SK-N-SH (cell line): Measurements from ENCODE around the gene ZNF507. TPM values are rescaled to one million over a fixed set of nuclear protein-coding genes. Genes with fewer than 3 reads are reported as not detected.

Experiments
- CTCF ChIA-PET: fragments of 300-600, 350-600 bp; formaldehyde crosslinking; extraction: SDS; loops from one replicate; lab custom pipeline; 2021; lab: Yijun Ruan, JAX
- POLR2A ChIA-PET: fragments of 350-600 bp; sonication (Branson Sonifier 250); formaldehyde crosslinking; extraction: SDS; loops from one replicate; lab custom pipeline; 2020; ENCODE audit warnings: antibody characterized with exemption, inconsistent platforms; lab: Yijun Ruan, JAX
- DNase-seq: peaks from one replicate; pipeline ENCODE4 v3.0.0; 2012
- H2AFZ ChIP-seq: fragments of 200-600 bp; sonication (generic); 2 replicates; pipeline ENCODE4 v1.8.1; 2016; ENCODE audit warnings: antibody characterized with exemption, mild to moderate bottlenecking, low read depth
- H3F3A ChIP-seq: fragments of 200-600 bp; sonication (generic); replicated peaks from 2 replicates; pipeline ENCODE3; 2016; ENCODE audit warnings: antibody characterized with exemption, mild to moderate bottlenecking; ENCODE audit not compliant: insufficient read depth
- H3K27ac ChIP-seq, 2 experiments: fragments of 200-500 bp in 1 of 2; fragments of 200-600 bp in 1 of 2; sonication (Bioruptor generic) in 1 of 2; sonication (generic), shearing (Covaris generic) in 1 of 2; 2 replicates each; pipeline versions ENCODE4 v1.5.1 to v1.6.1; 2014 to 2016; ENCODE audit warnings: low read depth in 2 of 2, inconsistent platforms in 1 of 2, low read length in 1 of 2, mild to moderate bottlenecking in 1 of 2, mixed read lengths in 1 of 2
- H3K27me3 ChIP-seq: fragments of 200-600 bp; sonication (generic), shearing (Covaris generic); 2 replicates; pipeline ENCODE4 v1.6.1; 2016; ENCODE audit warnings: mixed run types; ENCODE audit not compliant: insufficient read depth
- H3K36me3 ChIP-seq, 2 experiments: fragments of 200-500 bp in 1 of 2; fragments of 200-600 bp in 1 of 2; sonication (Bioruptor generic) in 1 of 2; sonication (generic) in 1 of 2; replicated peaks in 1 of 2; 2 replicates each; pipeline versions ENCODE3 to v1.5.1; 2014 to 2016; ENCODE audit warnings: low read length in 1 of 2, mild to moderate bottlenecking in 1 of 2; ENCODE audit not compliant: insufficient read depth in 2 of 2, control insufficient read depth in 1 of 2
- H3K4me1 ChIP-seq, 2 experiments: fragments of 200-500 bp in 1 of 2; fragments of 200-600 bp in 1 of 2; sonication (Bioruptor generic) in 1 of 2; sonication (generic), shearing (Covaris generic) in 1 of 2; 2 replicates each; pipeline versions ENCODE4 v1.5.1 to v1.6.1; 2014 to 2016; ENCODE audit warnings: low read depth in 1 of 2, low read length in 1 of 2, mixed run types in 1 of 2; ENCODE audit not compliant: insufficient read depth in 2 of 2, control insufficient read depth in 1 of 2
- H3K4me2 ChIP-seq: fragments of 200-600 bp; sonication (generic), shearing (Covaris generic); 2 replicates; pipeline ENCODE4 v1.6.1; 2017; ENCODE audit warnings: mixed run types
- H3K4me3 ChIP-seq, 2 experiments: fragments of 200-500 bp in 1 of 2; fragments of 200-600 bp in 1 of 2; sonication (Bioruptor generic) in 1 of 2; sonication (generic), shearing (Covaris generic) in 1 of 2; 2 replicates each; pipeline versions ENCODE4 v1.5.1 to v1.8.1; 2014 to 2016; ENCODE audit warnings: low read depth in 2 of 2, inconsistent platforms in 1 of 2, low read length in 1 of 2, mild to moderate bottlenecking in 1 of 2, mixed read lengths in 1 of 2, moderate library complexity in 1 of 2
- H3K79me2 ChIP-seq: fragments of 200-600 bp; sonication (generic); 2 replicates; pipeline ENCODE4 v1.8.1; 2017; ENCODE audit warnings: mild to moderate bottlenecking; ENCODE audit not compliant: insufficient read depth
- H3K9ac ChIP-seq: fragments of 200-600 bp; sonication (generic); 2 replicates; pipeline ENCODE4 v1.6.1; 2017; ENCODE audit warnings: mixed run types
- H3K9me2 ChIP-seq: fragments of 200-600 bp; sonication (generic); 2 replicates; pipeline ENCODE4 v1.6.1; 2017; ENCODE audit warnings: mixed run types
- H3K9me3 ChIP-seq: fragments of 200-600 bp; sonication (generic); 2 replicates; pipeline ENCODE4 v1.6.1; 2017; ENCODE audit warnings: mixed run types, mild to moderate bottlenecking, moderate library complexity
- H4K20me1 ChIP-seq: fragments of 200-600 bp; sonication (generic); 2 replicates; pipeline ENCODE4 v1.6.1; 2017; ENCODE audit warnings: mild to moderate bottlenecking, mixed run types; ENCODE audit not compliant: insufficient read depth
- FOXJ3 ChIP-seq: sonication (generic); formaldehyde crosslinking; IDR thresholded peaks from 2 replicates; pipeline ENCODE4 v1.5.1; 2020; ENCODE audit warnings: mild to moderate bottlenecking, missing genetic modification reagents
- GABPA ChIP-seq: IDR thresholded peaks from 2 replicates; pipeline ENCODE4 v1.4.0; 2012; ENCODE audit warnings: low read depth, mild to moderate bottlenecking
- GATA2 ChIP-seq: sonication (generic); formaldehyde crosslinking; IDR thresholded peaks from 2 replicates; pipeline ENCODE4 v1.5.0; 2020; ENCODE audit warnings: mild to moderate bottlenecking, missing genetic modification reagents
- NRF1 ChIP-seq: IDR thresholded peaks from 2 replicates; pipeline ENCODE4 v1.6.1; 2012; ENCODE audit warnings: low read depth, mild to moderate bottlenecking, low read length
- POLR2AphosphoS5 ChIP-seq: IDR thresholded peaks from 2 replicates; pipeline ENCODE4 v1.6.1; 2012; ENCODE audit warnings: low read depth, low read length
- RAD21 ChIP-seq: IDR thresholded peaks from 2 replicates; pipeline ENCODE4 v1.6.1; 2012; ENCODE audit warnings: mild to moderate bottlenecking, low read length
- SIN3A ChIP-seq: IDR thresholded peaks from 2 replicates; pipeline ENCODE4 v1.6.1; 2012; ENCODE audit warnings: low read depth, mild to moderate bottlenecking, low read length, moderate library complexity, borderline replicate concordance
- SMC3 ChIP-seq: IDR thresholded peaks from 2 replicates; pipeline ENCODE4 v1.6.1; 2012; ENCODE audit warnings: low read depth, low read length, improper control_type of control experiment
- YY1 ChIP-seq: IDR thresholded peaks from 2 replicates; pipeline ENCODE4 v1.4.0; 2012; ENCODE audit warnings: low read depth, mild to moderate bottlenecking
- WGBS: methylation state at CpG from one replicate; pipeline ENCODE4 v1.1.6; 2017; ENCODE audit warnings: low lambda C conversion rate; 5-methylcytosine and 5-hydroxymethylcytosine counted together
- polyA plus RNA-seq, 3 experiments: library from polyadenylated mRNA; depleted of rRNA; stranded (reverse); fragments of >200 nt; gene quantifications; 2 replicates each; pipeline ENCODE4 v1.2.3, GENCODE V29; 2012
- TF ChIP-seq, protein P1 (sequence below): fragments of 150-350 bp; IDR thresholded peaks from 2 replicates; pipeline ENCODE4 v1.6.1; 2016; ENCODE audit warnings: mild to moderate bottlenecking, low read depth, low read length
- TF ChIP-seq, protein P2 (sequence below): fragments of 200-600 bp; sonication (generic); IDR thresholded peaks from 2 replicates; pipeline ENCODE4 v1.6.1; 2017; ENCODE audit warnings: antibody characterized with exemption, mild to moderate bottlenecking, moderate library complexity

The ZNF507 gene
- polyA plus RNA-seq, 1 of the 3 experiments (the other 2 are of a cell fraction), result 6.8 TPM

- no peak overlapping the region for H3K9ac ChIP-seq
- TF ChIP-seq YY1, result no peak
- no peak for TF ChIP-seq FOXJ3 (CRISPR knock-in tag)
- no peak for TF ChIP-seq POLR2AphosphoS5
- TF ChIP-seq, protein P1, sequence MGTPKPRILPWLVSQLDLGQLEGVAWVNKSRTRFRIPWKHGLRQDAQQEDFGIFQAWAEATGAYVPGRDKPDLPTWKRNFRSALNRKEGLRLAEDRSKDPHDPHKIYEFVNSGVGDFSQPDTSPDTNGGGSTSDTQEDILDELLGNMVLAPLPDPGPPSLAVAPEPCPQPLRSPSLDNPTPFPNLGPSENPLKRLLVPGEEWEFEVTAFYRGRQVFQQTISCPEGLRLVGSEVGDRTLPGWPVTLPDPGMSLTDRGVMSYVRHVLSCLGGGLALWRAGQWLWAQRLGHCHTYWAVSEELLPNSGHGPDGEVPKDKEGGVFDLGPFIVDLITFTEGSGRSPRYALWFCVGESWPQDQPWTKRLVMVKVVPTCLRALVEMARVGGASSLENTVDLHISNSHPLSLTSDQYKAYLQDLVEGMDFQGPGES, result no peak
- TF ChIP-seq GATA2 (CRISPR knock-in tag), result no peak
- TF ChIP-seq SMC3, result no peak
- TF ChIP-seq RAD21, result no peak
- TF ChIP-seq NRF1, result no peak
- TF ChIP-seq GABPA, result no peak
- no peak for TF ChIP-seq SIN3A
- TF ChIP-seq, protein P2, sequence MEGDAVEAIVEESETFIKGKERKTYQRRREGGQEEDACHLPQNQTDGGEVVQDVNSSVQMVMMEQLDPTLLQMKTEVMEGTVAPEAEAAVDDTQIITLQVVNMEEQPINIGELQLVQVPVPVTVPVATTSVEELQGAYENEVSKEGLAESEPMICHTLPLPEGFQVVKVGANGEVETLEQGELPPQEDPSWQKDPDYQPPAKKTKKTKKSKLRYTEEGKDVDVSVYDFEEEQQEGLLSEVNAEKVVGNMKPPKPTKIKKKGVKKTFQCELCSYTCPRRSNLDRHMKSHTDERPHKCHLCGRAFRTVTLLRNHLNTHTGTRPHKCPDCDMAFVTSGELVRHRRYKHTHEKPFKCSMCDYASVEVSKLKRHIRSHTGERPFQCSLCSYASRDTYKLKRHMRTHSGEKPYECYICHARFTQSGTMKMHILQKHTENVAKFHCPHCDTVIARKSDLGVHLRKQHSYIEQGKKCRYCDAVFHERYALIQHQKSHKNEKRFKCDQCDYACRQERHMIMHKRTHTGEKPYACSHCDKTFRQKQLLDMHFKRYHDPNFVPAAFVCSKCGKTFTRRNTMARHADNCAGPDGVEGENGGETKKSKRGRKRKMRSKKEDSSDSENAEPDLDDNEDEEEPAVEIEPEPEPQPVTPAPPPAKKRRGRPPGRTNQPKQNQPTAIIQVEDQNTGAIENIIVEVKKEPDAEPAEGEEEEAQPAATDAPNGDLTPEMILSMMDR, result no peak
- CTCF ChIA-PET, result no interaction called here
- 89% methylated on average over 1 of the region's 1 CpG for WGBS
- peaks cover 61 to 73% of the 10 kb centered on the region in 2 experiments for H3K36me3 ChIP-seq
- H3K9me2 ChIP-seq, result no peaks in the 10 kb centered on the region
- H3K79me2 ChIP-seq, result no peaks in the 10 kb centered on the region
- H3K27ac ChIP-seq, result no peak overlapping the region
- H3F3A ChIP-seq, result peaks cover 7% of the 10 kb centered on the region
- H3K27me3 ChIP-seq, result no peaks in the 10 kb centered on the region
- no peak overlapping the region for H3K4me3 ChIP-seq
- no peaks in the 10 kb centered on the region for H3K9me3 ChIP-seq
- no peak overlapping the region for H2AFZ ChIP-seq
- no peaks in the 10 kb centered on the region for H4K20me1 ChIP-seq
- no peaks in the 10 kb centered on the region for H3K4me1 ChIP-seq
- DNase-seq, result no peak
- H3K4me2 ChIP-seq, result no peak overlapping the region
- POLR2A ChIA-PET, result no interaction called here
Measured at GRCh38 chr19:32437096-32437495, 91.7 kb downstream of the ZNF507 start.

Other genes with a start within 250 kb of the ZNF507 start
- gene DPY19L3, start 60.2 kb downstream of the ZNF507 start, polyA plus RNA-seq (2012; rRNA removed), result 23.3 and 25.2 TPM in 2 replicates
- 122 and 188 TPM in 2 replicates for gene PDCD5, start 235.6 kb downstream of the ZNF507 start, polyA plus RNA-seq (2012; rRNA removed)